ENCODE measurements around the gene KIF21B. TPM values are rescaled to one million over a fixed set of nuclear protein-coding genes. Genes with fewer than 3 reads are reported as not detected.
"Not testable (repeated sequence)": the region's sequence is repeated elsewhere in the genome, so short reads cannot be mapped to it uniquely, and the experiment has no call there.

Gene KIF21B
- total RNA-seq, 2 experiments from 2014 or later, result 93.5 to 94.0 TPM

DNA sequence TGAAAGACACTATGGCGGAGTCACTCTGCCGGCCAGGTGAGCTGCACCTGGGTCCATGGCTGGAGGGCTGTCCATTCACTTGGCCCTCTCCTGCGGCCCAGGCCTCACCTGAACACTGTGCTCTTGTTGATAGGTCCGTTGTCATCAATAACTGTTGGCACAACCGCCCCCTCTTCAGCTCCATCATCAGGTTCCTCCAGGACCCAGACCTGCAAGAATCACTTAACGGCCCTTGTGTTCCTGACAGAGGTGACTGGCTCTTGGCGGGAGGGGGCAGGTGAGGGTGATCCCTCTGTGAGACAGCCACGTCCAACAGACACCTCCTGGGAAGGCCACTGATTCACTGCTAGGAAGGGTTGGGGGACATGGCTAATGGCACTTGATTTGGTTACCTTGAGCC lies 73.9 kb downstream of the KIF21B start:
- Mint-ChIP-seq H3K36me3 (ENCODE audit: low read depth) (no peaks in the 10 kb centered on the region), H3K27ac (no peak overlapping the region), H3K4me3 (no peak overlapping the region), H3K27me3 (peaks cover 1% of the 10 kb centered on the region), H3K9me3 (peaks cover 4% of the 10 kb centered on the region), H3K4me1 (ENCODE audit: low read depth) (no peaks in the 10 kb centered on the region)
- TF ChIP-seq CTCF (IDR thresholded peaks at IDR 0.05), result no peak
- ATAC-seq, result no peak
- intact Hi-C loops (cut with micrococcal nuclease), result no loop called here
- CTCF ChIA-PET, result no interaction called here
- POLR2A ChIA-PET, result interaction anchor here (0.5 kb wide), 1 partner anchor 298 kb away, joined by 4 read pairs; no protein-coding TSS in a partner anchor
- DNase-seq, result no peak

DNA sequence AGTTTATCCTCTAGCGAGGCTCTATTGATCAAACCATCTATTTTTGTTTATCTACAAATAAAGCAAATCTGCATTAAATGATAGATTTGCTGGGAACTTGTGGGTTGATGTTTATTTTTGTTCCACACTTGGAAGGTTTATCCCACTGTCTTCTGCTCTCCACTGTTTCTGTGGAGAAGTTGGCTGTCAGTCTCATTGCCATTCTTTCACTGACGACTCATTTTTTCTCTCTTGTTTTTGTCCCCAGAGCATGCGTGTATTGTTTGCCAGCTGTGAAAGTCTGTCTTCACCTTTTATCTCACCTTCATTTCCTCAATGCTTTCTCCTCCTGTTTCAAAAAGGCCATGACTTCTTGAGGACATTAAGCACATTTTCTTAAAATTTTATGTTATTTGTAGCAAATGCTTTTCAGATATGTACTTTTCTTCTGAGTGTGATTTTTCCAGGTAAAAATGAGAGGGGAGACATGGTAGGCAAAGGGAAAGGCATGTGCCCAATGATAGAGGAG lies 76.4 kb downstream of the KIF21B start:
- DNase-seq (no peak), ATAC-seq (no peak)
- ChIA-PET CTCF (interaction anchor here (1.6 kb wide), 1 partner anchor 32 kb away, joined by 3 read pairs; no protein-coding TSS in a partner anchor), POLR2A (interaction anchor here (0.6 kb wide), 1 partner anchor 59 kb away, joined by 3 read pairs; no protein-coding TSS in a partner anchor)
- Mint-ChIP-seq H3K4me1 (ENCODE audit: low read depth) (no peaks in the 10 kb centered on the region), H3K4me3 (no peak overlapping the region), H3K27me3 (no peaks in the 10 kb centered on the region), H3K9me3 (peaks cover 7% of the 10 kb centered on the region), H3K27ac (no peak overlapping the region), H3K36me3 (ENCODE audit: low read depth) (no peaks in the 10 kb centered on the region)
- intact Hi-C loops (cut with micrococcal nuclease), result no loop called here
- TF ChIP-seq CTCF (IDR thresholded peaks at IDR 0.05), result no peak

DNA sequence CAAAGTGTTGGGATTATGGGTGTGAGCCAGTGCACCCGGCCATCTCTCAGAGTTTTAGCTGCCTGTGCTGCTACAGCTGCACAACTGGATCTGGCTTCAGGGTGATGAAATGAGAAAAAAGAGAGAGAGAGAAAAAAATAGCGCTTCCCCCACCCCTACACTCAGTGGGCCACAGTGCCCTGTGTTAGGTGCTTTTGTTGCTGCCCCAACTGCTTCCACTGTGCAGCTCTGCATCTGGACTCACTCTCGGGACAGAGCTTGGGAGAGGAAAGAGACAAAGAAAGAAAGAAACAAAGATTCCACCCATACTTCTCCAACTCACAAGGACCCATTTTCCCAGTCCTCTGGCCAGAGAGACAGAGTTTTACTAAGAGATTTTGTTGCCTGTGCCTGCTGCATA lies 78.4 kb downstream of the KIF21B start:
- CTCF ChIA-PET, result interaction anchor here (1.1 to 1.6 kb wide), 3 partner anchors 7 to 34 kb away, joined by 3 read pairs; no protein-coding TSS in a partner anchor
- ATAC-seq, result no peak
- Mint-ChIP-seq H3K9me3 (peaks cover 15% of the 10 kb centered on the region), H3K27ac (no peak overlapping the region), H3K36me3 (ENCODE audit: low read depth) (no peaks in the 10 kb centered on the region), H3K4me3 (no peak overlapping the region), H3K4me1 (ENCODE audit: low read depth) (no peaks in the 10 kb centered on the region), H3K27me3 (no peaks in the 10 kb centered on the region)
- intact Hi-C loops (cut with micrococcal nuclease), result no loop called here
- no peak for TF ChIP-seq CTCF (IDR thresholded peaks at IDR 0.05)
- no peak for DNase-seq
- POLR2A ChIA-PET, result no interaction called here

GRCh38 chr1:200938955-200939354 lies 84.6 kb downstream of the KIF21B start:
- ATAC-seq, result peak; percentile 93
- ChIA-PET POLR2A (no interaction called here), CTCF (no interaction called here)
- Mint-ChIP-seq H3K27me3 (no peaks in the 10 kb centered on the region), H3K4me1 (ENCODE audit: low read depth) (peaks cover 5% of the 10 kb centered on the region), H3K4me3 (no peak overlapping the region), H3K9me3 (peaks cover 11% of the 10 kb centered on the region), H3K36me3 (ENCODE audit: low read depth) (no peaks in the 10 kb centered on the region), H3K27ac (no peak overlapping the region)
- DNase-seq, result peak; percentile 63
- TF ChIP-seq CTCF (IDR thresholded peaks at IDR 0.05), result no peak
- intact Hi-C loops (cut with micrococcal nuclease), result no loop called here

GRCh38 chr1:200935286-200935962 lies 88.1 kb downstream of the KIF21B start:
- POLR2A ChIA-PET, result interaction anchor here (1.0 kb wide), 1 partner anchor 177 kb away, joined by 3 read pairs; no protein-coding TSS in a partner anchor
- ATAC-seq, result not testable (repeated sequence)

More at GRCh38 chr1:200935286-200935962, 88.1 kb downstream of the KIF21B start:
- CTCF ChIA-PET; H3K36me3 Mint-ChIP-seq (ENCODE audit: low read depth); H3K4me3 Mint-ChIP-seq; H3K27ac Mint-ChIP-seq; H3K4me1 Mint-ChIP-seq (ENCODE audit: low read depth); DNase-seq; H3K9me3 Mint-ChIP-seq; H3K27me3 Mint-ChIP-seq; intact Hi-C loops (cut with micrococcal nuclease): not testable (repeated sequence)
